ENCODE results near the gene MTG2. TPM values are rescaled to one million over a fixed set of nuclear protein-coding genes. Genes with fewer than 3 reads are reported as not detected.
A peak's percentile ranks its signal among the peaks of the same experiment; 100 is the strongest.

The MTG2 gene
- total and polyA plus RNA-seq, 10 of the 15 experiments (the other 5 are each of a cell fraction or from before 2014, with no cell fraction given) = 6.2 to 52.4 (median 34.3) TPM

GRCh38 chr20:62237801-62238568 lies 55.2 kb downstream of the MTG2 start, which contains the start of gene OSBPL2 (continued):
- TF ChIP-seq ZBTB4 (CRISPR knock-in tag; IDR thresholded peaks at IDR 0.05) (no peak), ZNF384 (IDR thresholded peaks at IDR 0.05; ENCODE audit: borderline replicate concordance, low read depth, low read length) (no peak), BRCA1 (IDR thresholded peaks at IDR 0.05; ENCODE audit: low read depth, low read length) (no peak), TBL1XR1 (IDR thresholded peaks at IDR 0.05; ENCODE audit: low read depth, low read length) (no peak), PBX3 (IDR thresholded peaks at IDR 0.05; ENCODE audit: insufficient replicate concordance, low read depth, low read length) (peak; percentile 97), ZNF622 (IDR thresholded peaks at IDR 0.05) (no peak), ZZZ3 (IDR thresholded peaks at IDR 0.05; ENCODE audit: control insufficient read depth, insufficient read length, low read depth) (no peak), ATF7 (IDR thresholded peaks at IDR 0.05; ENCODE audit: low read depth) (no peak), SP1 (IDR thresholded peaks at IDR 0.05; ENCODE audit: low read depth, low read length) (peak; percentile 96), ZBTB40 (IDR thresholded peaks at IDR 0.05; ENCODE audit: borderline replicate concordance) (peak; percentile 24; the same call in 1 of the 2 replicates), ZNF274 (IDR thresholded peaks at IDR 0.05; ENCODE audit: insufficient read depth, insufficient read length) (no peak), USF1 (IDR thresholded peaks at IDR 0.05; ENCODE audit: borderline replicate concordance, extremely low read length, insufficient read depth, low read depth, low read length) (peak; percentile 85), HSF1 (IDR thresholded peaks at IDR 0.05; ENCODE audit: low read depth, low read length) (no peak), SREBF1 (IDR thresholded peaks at IDR 0.05; ENCODE audit: low read length) (no peak), SIX5 (IDR thresholded peaks at IDR 0.05; ENCODE audit: low read depth, low read length, severe bottlenecking) (no peak), PML (IDR thresholded peaks at IDR 0.05; ENCODE audit: low read length) (no peak), TAF1 (IDR thresholded peaks at IDR 0.05; ENCODE audit: borderline replicate concordance, low read depth, low read length) (0 out of 2 replicates have a peak, but pooled peaks have one; percentile 8)

Data from GM12878 (cell line).